Tibial nerve (tissue), 4 donors: ENCODE measurements around the gene ADGRG2. TPM values are rescaled to one million over a fixed set of nuclear protein-coding genes. Genes with fewer than 3 reads are reported as not detected.

Experiments used
- DNase-seq, 2 donors: peaks; one replicate each; pipeline ENCODE4 v3.0.0-alpha.2; 2019; ENCODE audit warnings: low spot score in 2 of 2
- H3K27ac ChIP-seq, 4 donors: fragments of 200-600 bp; sonication (generic) in 3 of 4; one replicate each; pipeline ENCODE4 v1.5.1; 2017 to 2019; ENCODE audit warnings: mild to moderate bottlenecking in 1 of 4
- H3K27me3 ChIP-seq, 2 donors: fragments of 200-600 bp; sonication (generic) in 1 of 2; one replicate each; pipeline versions ENCODE4 v1.5.1 to v1.6.0; 2017 to 2019
- H3K36me3 ChIP-seq, 3 donors: fragments of 200-600 bp; sonication (generic); one replicate each; pipeline ENCODE4 v1.5.1; 2018 to 2019
- H3K4me1 ChIP-seq, 4 donors: fragments of 200-600 bp; sonication (generic) in 3 of 4; one replicate each; pipeline ENCODE4 v1.5.1; 2017 to 2019
- H3K4me3 ChIP-seq, 4 donors: fragments of 200-600 bp; sonication (generic) in 3 of 4; one replicate each; pipeline ENCODE4 v1.5.1; 2017 to 2019; ENCODE audit warnings: mild to moderate bottlenecking in 1 of 4, moderate library complexity in 1 of 4
- H3K9me3 ChIP-seq, 4 donors: fragments of 200-600 bp; sonication (generic) in 3 of 4; one replicate each; pipeline ENCODE4 v1.5.1; 2017 to 2019
- EP300 ChIP-seq, 2 donors: sonication (generic); formaldehyde crosslinking; IDR thresholded peaks; one replicate each; pipeline ENCODE4 v1.6.1; 2017; ENCODE audit warnings: antibody characterized with exemption in 2 of 2, mild to moderate bottlenecking in 1 of 2
- POLR2A ChIP-seq, 2 donors: fragments of 450-650 bp; IDR thresholded peaks; one replicate each; pipeline ENCODE4 v1.6.1; 2017; ENCODE audit warnings: antibody characterized with exemption in 2 of 2, mild to moderate bottlenecking in 2 of 2, moderate library complexity in 2 of 2
- WGBS, 2 donors: methylation state at CpG; one replicate each; pipeline ENCODE4 v1.1.5; 2018; 5-methylcytosine and 5-hydroxymethylcytosine counted together
- total RNA-seq, 4 donors: library from RNA; depleted of rRNA; stranded (reverse); fragments of >200 nt; gene quantifications; one replicate each; pipeline ENCODE4 v1.1.0, GENCODE V29; 2016
- TF ChIP-seq, protein P1 (sequence below), 5 experiments: fragments of 200-600 bp in 3 of 5; fragments of 450-650 bp in 2 of 5; sonication (generic) in 3 of 5; IDR thresholded peaks; one replicate each; pipeline ENCODE4 v1.5.1; 2016 to 2019; ENCODE audit warnings: antibody characterized with exemption in 5 of 5, mild to moderate bottlenecking in 3 of 5, moderate library complexity in 2 of 5

The ADGRG2 gene
- total RNA-seq, 4 donors from 2014 or later = 4.2 to 23.0 (median 9.9) TPM

DNA sequence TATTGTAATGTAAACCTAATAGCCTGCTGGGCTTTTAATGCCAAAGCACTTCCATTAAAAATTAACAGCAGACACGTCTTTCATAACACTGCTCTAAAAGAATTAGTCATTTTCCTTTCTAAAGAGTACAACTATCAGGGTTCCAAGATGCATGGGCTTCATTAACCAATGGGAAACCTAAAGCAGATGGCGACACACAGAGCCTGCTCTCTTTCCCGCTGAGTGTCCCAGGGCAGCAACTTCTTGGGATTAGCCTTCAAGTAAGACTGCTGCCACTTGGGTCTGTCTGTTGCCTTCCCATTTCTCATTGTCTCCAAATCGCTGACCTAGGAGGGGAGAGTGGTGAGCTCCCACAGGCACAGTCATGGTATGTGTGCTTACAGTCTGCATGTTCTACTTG, 124.4 kb downstream of the ADGRG2 start:
- DNase-seq = no peak
- Histone ChIP-seq H3K4me3 (no peak overlapping the region), H3K36me3 (no peaks in the 10 kb centered on the region), H3K27ac (no peak overlapping the region), H3K4me1 (no peaks in the 10 kb centered on the region), H3K27me3 (no peaks in the 10 kb centered on the region), H3K9me3 (no peaks in the 10 kb centered on the region)
- WGBS, 2 donors = 55 to 89% methylated on average over 4 of the region's 4 CpGs
- TF ChIP-seq, protein P1, sequence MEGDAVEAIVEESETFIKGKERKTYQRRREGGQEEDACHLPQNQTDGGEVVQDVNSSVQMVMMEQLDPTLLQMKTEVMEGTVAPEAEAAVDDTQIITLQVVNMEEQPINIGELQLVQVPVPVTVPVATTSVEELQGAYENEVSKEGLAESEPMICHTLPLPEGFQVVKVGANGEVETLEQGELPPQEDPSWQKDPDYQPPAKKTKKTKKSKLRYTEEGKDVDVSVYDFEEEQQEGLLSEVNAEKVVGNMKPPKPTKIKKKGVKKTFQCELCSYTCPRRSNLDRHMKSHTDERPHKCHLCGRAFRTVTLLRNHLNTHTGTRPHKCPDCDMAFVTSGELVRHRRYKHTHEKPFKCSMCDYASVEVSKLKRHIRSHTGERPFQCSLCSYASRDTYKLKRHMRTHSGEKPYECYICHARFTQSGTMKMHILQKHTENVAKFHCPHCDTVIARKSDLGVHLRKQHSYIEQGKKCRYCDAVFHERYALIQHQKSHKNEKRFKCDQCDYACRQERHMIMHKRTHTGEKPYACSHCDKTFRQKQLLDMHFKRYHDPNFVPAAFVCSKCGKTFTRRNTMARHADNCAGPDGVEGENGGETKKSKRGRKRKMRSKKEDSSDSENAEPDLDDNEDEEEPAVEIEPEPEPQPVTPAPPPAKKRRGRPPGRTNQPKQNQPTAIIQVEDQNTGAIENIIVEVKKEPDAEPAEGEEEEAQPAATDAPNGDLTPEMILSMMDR (IDR thresholded peaks at IDR 0.05) = no peak
- TF ChIP-seq EP300 (IDR thresholded peaks at IDR 0.05) (no peak), POLR2A (IDR thresholded peaks at IDR 0.05) (no peak)

- no peaks in the 10 kb centered on the region for H3K9me3 ChIP-seq
- H3K27ac ChIP-seq = no peak overlapping the region
- H3K4me3 ChIP-seq = no peak overlapping the region
- TF ChIP-seq, protein P1 (IDR thresholded peaks at IDR 0.05) = no peak
- TF ChIP-seq POLR2A (IDR thresholded peaks at IDR 0.05) (no peak), EP300 (IDR thresholded peaks at IDR 0.05) (no peak)
- H3K36me3 ChIP-seq = no peaks in the 10 kb centered on the region
- H3K27me3 ChIP-seq = no peaks in the 10 kb centered on the region
- H3K4me1 ChIP-seq = no peaks in the 10 kb centered on the region
- no peak for DNase-seq
Measured at GRCh38 chrX:18996536-18996935, 125.7 kb downstream of the ADGRG2 start.

- Histone ChIP-seq H3K4me1 (no peaks in the 10 kb centered on the region), H3K27me3 (no peaks in the 10 kb centered on the region), H3K27ac (no peak overlapping the region), H3K4me3 (no peak overlapping the region), H3K36me3 (no peaks in the 10 kb centered on the region), H3K9me3 (no peaks in the 10 kb centered on the region)
- TF ChIP-seq, protein P1 (IDR thresholded peaks at IDR 0.05) = no peak
- WGBS, 2 donors = 47 to 52% methylated on average over 3 of the region's 3 CpGs
- no peak for DNase-seq
Measured at GRCh38 chrX:18995221-18995620, 127.0 kb downstream of the ADGRG2 start.

- Histone ChIP-seq H3K9me3 (no peaks in the 10 kb centered on the region), H3K4me3 (no peak overlapping the region), H3K4me1 (no peaks in the 10 kb centered on the region), H3K36me3 (no peaks in the 10 kb centered on the region), H3K27ac (no peak overlapping the region), H3K27me3 (no peaks in the 10 kb centered on the region)
- WGBS, 2 donors = 78 to 85% methylated on average over 3 of the region's 3 CpGs
- DNase-seq = no peak
- TF ChIP-seq EP300 (IDR thresholded peaks at IDR 0.05) (no peak), POLR2A (IDR thresholded peaks at IDR 0.05) (no peak)
- TF ChIP-seq, protein P1 (IDR thresholded peaks at IDR 0.05) = no peak
Measured at GRCh38 chrX:18994713-18995112, 127.6 kb downstream of the ADGRG2 start.

DNA sequence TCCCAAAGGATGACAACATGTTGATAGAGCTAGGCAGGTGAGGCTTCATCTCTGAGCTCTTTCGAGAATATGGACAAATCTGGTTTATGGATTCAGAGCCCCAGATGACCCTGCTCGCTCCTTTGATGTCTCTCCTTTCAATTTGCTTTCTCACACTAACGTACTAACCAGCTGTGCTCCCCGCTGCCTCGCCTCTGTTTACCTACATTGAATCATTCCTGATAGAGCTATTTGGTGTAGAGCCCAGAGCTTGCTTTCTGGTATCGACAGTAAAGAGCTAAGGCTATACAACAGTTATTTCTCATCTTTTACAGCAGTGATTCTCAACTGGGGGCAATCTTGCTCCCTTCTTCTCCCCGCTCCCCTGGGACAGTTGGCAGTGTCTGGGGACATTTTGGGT, 129.4 kb downstream of the ADGRG2 start:
- Histone ChIP-seq H3K27me3 (no peaks in the 10 kb centered on the region), H3K27ac (no peak overlapping the region), H3K9me3 (no peaks in the 10 kb centered on the region), H3K4me1 (no peaks in the 10 kb centered on the region), H3K36me3 (no peaks in the 10 kb centered on the region), H3K4me3 (no peak overlapping the region)
- DNase-seq = no peak
- TF ChIP-seq, protein P1 (IDR thresholded peaks at IDR 0.05) = no peak
- TF ChIP-seq EP300 (IDR thresholded peaks at IDR 0.05) (no peak), POLR2A (IDR thresholded peaks at IDR 0.05) (no peak)
- WGBS, 2 donors = 80 to 93% methylated on average over 7 of the region's 7 CpGs
